Parathyroid adenoma (tissue), 2 donors: ENCODE data around the gene CHAF1A.

Source experiments
- H2AFZ ChIP-seq: fragments of 300-600 bp; sonication (generic); one replicate; pipeline ENCODE4 v1.7.0; 2017; ENCODE audit warnings: antibody characterized with exemption, mild to moderate bottlenecking
- H3K27ac ChIP-seq: fragments of 300-600 bp; sonication (generic); one replicate; pipeline ENCODE4 v1.7.0; 2017
- H3K27me3 ChIP-seq: fragments of 300-600 bp; sonication (generic); one replicate; pipeline ENCODE4 v1.7.0; 2017; ENCODE audit warnings: low read length; ENCODE audit not compliant: control insufficient read depth, insufficient read depth
- H3K36me3 ChIP-seq: fragments of 300-600 bp; sonication (generic); one replicate; pipeline ENCODE4 v1.7.0; 2017; ENCODE audit warnings: low read length; ENCODE audit not compliant: control insufficient read depth, insufficient read depth
- H3K4me1 ChIP-seq: fragments of 300-600 bp; sonication (generic); one replicate; pipeline ENCODE4 v1.7.0; 2017; ENCODE audit warnings: control low read depth
- H3K4me2 ChIP-seq: fragments of 300-600 bp; sonication (generic); one replicate; pipeline ENCODE4 v1.7.0; 2017; ENCODE audit warnings: low read length
- H3K4me3 ChIP-seq: fragments of 300-600 bp; sonication (generic); one replicate; pipeline ENCODE4 v1.7.0; 2017; ENCODE audit warnings: low read depth, low read length
- H3K79me2 ChIP-seq: fragments of 300-600 bp; sonication (generic); one replicate; pipeline ENCODE4 v1.7.0; 2017; ENCODE audit warnings: control low read depth
- H3K9ac ChIP-seq: fragments of 300-600 bp; sonication (generic); one replicate; pipeline ENCODE4 v1.7.0; 2017; ENCODE audit warnings: mild to moderate bottlenecking
- H3K9me3 ChIP-seq: fragments of 300-600 bp; sonication (generic); one replicate; pipeline ENCODE4 v1.7.0; 2017; ENCODE audit warnings: low read length; ENCODE audit not compliant: control insufficient read depth
- CTCF ChIP-seq: fragments of 300-600 bp; sonication (generic); IDR thresholded peaks from one replicate; pipeline ENCODE4 v1.7.0; 2017; ENCODE audit warnings: antibody characterized with exemption, mild to moderate bottlenecking
- donor health status: primary hyperparathyroidism.

CHAF1A gene

GRCh38 chr19:4441994-4442818 is 39.8 kb downstream of the CHAF1A start:
- no peak overlapping the region for H3K27ac ChIP-seq
- TF ChIP-seq CTCF: no peak

GRCh38 chr19:4442819-4443146 is 40.3 kb downstream of the CHAF1A start:
- Histone ChIP-seq H3K4me2 (no peak overlapping the region), H3K4me3 (no peak overlapping the region), H3K27ac (no peak overlapping the region), H3K9me3 (no peaks in the 10 kb centered on the region), H2AFZ (no peak overlapping the region), H3K79me2 (no peaks in the 10 kb centered on the region), H3K27me3 (no peaks in the 10 kb centered on the region), H3K9ac (no peak overlapping the region), H3K36me3 (no peaks in the 10 kb centered on the region), H3K4me1 (no peaks in the 10 kb centered on the region)
- TF ChIP-seq CTCF: no peak

More at GRCh38 chr19:4441994-4442818, 39.8 kb downstream of the CHAF1A start:
- Histone ChIP-seq H3K4me3 (no peak overlapping the region), H3K4me1 (no peaks in the 10 kb centered on the region), H3K79me2 (no peaks in the 10 kb centered on the region), H3K9me3 (no peaks in the 10 kb centered on the region), H2AFZ (no peak overlapping the region), H3K4me2 (no peak overlapping the region), H3K27me3 (no peaks in the 10 kb centered on the region), H3K36me3 (no peaks in the 10 kb centered on the region), H3K9ac (no peak overlapping the region)

GRCh38 chr19:4443188-4443587 is 40.7 kb downstream of the CHAF1A start:
- no peak overlapping the region for H3K4me3 ChIP-seq
- no peaks in the 10 kb centered on the region for H3K36me3 ChIP-seq
- H2AFZ ChIP-seq: no peak overlapping the region
- no peak overlapping the region for H3K4me2 ChIP-seq
- H3K9me3 ChIP-seq: no peaks in the 10 kb centered on the region
- H3K27me3 ChIP-seq: no peaks in the 10 kb centered on the region
- H3K79me2 ChIP-seq: no peaks in the 10 kb centered on the region
- no peaks in the 10 kb centered on the region for H3K4me1 ChIP-seq
- TF ChIP-seq CTCF: no peak
- no peak overlapping the region for H3K27ac ChIP-seq
- H3K9ac ChIP-seq: no peak overlapping the region

- no peaks in the 10 kb centered on the region for H3K79me2 ChIP-seq
- no peak overlapping the region for H3K4me3 ChIP-seq
- no peak overlapping the region for H3K4me2 ChIP-seq
- H2AFZ ChIP-seq: no peak overlapping the region
- H3K9me3 ChIP-seq: no peaks in the 10 kb centered on the region
- H3K27ac ChIP-seq: no peak overlapping the region
- H3K9ac ChIP-seq: no peak overlapping the region
- H3K4me1 ChIP-seq: no peaks in the 10 kb centered on the region
- H3K27me3 ChIP-seq: no peaks in the 10 kb centered on the region
- no peaks in the 10 kb centered on the region for H3K36me3 ChIP-seq
- TF ChIP-seq CTCF: no peak
Observed at GRCh38 chr19:4443966-4444764, 41.7 kb downstream of the CHAF1A start.
